GM12874 (cell line): ENCODE measurements around the gene ATXN1.

Experiments
- CTCF ChIP-seq: IDR thresholded peaks from 2 replicates; pipeline ENCODE4 v1.5.1; 2011; ENCODE audit warnings: low read depth, mild to moderate bottlenecking, control low read depth, low read length, moderate library complexity; ENCODE audit not compliant: insufficient read depth

The ATXN1 gene

GRCh38 chr6:16647422-16647821 is 113.8 kb downstream of the ATXN1 start:
- TF ChIP-seq CTCF, result no peak

- no peak for TF ChIP-seq CTCF
Measured at GRCh38 chr6:16644540-16645250, 116.6 kb downstream of the ATXN1 start.

- TF ChIP-seq CTCF, result no peak
Measured at GRCh38 chr6:16639684-16640480, 121.4 kb downstream of the ATXN1 start.

GRCh38 chr6:16637635-16638034 is 123.6 kb downstream of the ATXN1 start:
- TF ChIP-seq CTCF, result no peak

- TF ChIP-seq CTCF, result no peak
Measured at GRCh38 chr6:16635810-16636602, 125.3 kb downstream of the ATXN1 start.

DNA sequence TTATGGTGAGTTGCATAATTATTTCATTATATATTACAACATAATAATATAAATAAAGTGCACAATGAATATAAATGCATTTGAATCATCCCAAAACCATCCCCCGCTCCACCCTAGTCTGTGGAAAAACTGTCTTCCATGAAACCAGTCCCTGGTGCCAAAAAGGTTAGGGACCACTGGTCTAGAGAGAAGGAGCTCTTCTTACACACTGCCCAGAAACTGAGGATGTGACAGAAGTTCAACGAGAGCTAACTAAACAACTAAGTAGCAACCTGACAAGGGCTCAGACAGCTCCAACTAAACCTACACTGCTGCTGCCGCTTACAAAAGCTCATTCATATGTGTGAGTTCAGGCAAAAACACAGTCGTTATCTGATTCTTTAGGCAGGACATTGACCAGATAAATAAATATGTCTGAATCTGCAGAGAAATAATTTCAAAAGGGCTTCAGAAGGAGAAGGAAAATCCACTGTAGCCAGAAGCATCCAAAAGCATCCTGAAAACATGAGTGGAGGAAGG is 125.9 kb downstream of the ATXN1 start:
- TF ChIP-seq CTCF, result no peak

DNA sequence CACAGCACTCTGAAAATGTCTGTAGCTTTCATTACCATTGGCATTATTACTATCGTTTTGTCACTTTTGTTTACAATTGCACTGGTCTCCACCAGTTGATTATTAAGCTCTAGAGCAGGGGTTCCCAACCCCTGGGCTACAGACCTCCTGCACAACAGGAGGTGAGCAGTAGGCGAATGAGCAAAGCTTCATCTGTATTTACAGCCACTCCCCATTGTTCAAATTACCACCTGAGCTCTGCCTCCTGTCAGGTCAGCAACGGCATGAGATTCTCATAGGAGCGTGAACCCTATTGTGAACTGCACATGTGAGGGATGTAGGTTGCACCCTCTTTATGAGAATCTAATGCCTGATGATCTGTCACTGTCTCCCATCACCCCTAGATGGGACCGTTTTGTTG is 126.4 kb downstream of the ATXN1 start:
- TF ChIP-seq CTCF, result no peak
